CD4-positive, alpha-beta T cell treated with Interferon alpha-2 for 1 hour (primary cell): ENCODE data around the gene H3-3A.
A peak's percentile ranks its signal among the peaks of the same experiment; 100 is the strongest.

ENCODE experiments used
- DNase-seq, 2 donors: peaks; one replicate each; pipeline ENCODE4 v3.0.0-alpha.2; 2020 to 2022

Gene H3-3A

GRCh38 chr1:226112626-226113025 lies 50.1 kb downstream of the H3-3A start:
- no peak for DNase-seq

DNA sequence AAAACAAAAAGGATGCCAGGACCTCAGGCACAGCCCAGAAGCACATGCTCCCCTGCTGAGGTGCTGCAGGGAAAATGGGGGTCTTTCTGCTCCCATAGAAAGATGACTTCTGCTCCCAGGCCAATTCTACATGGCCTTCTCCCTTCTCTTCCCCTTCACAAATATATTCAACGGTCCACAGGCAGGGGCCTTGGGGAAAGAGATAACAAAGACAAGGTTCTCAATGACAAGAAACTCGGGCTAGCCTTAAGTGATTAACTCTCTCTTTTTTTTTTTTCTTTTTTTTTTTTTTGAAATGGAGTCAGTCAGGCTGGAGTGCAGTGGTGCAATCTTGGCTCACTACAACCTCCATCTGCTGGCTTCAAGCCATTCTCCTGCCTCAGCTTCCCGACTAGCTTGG lies 54.2 kb downstream of the H3-3A start:
- DNase-seq, result no peak

- DNase-seq, result no peak
Measured at GRCh38 chr1:226117330-226117729, 54.8 kb downstream of the H3-3A start.

- DNase-seq, result no peak
Measured at GRCh38 chr1:226118357-226118756, 55.8 kb downstream of the H3-3A start.

GRCh38 chr1:226119169-226119568 lies 56.7 kb downstream of the H3-3A start:
- peak in 1 of 2 donors; percentile 23 for DNase-seq

- DNase-seq, result no peak
Measured at GRCh38 chr1:226120398-226120797, 57.9 kb downstream of the H3-3A start.

- no peak for DNase-seq
Measured at GRCh38 chr1:226121049-226121586, 58.6 kb downstream of the H3-3A start.
